DOHH2 (cell line): ENCODE data around the gene CCDC40.

ENCODE experiments used
- H3F3A ChIP-seq: fragments of 200-600 bp; sonication (generic), shearing (Covaris generic); 2 replicates; pipeline ENCODE4 v1.6.0; 2016; ENCODE audit warnings: antibody characterized with exemption, mild to moderate bottlenecking; ENCODE audit not compliant: control insufficient read depth, insufficient read depth
- H3K27ac ChIP-seq: fragments of 200-600 bp; sonication (generic); 2 replicates; pipeline ENCODE4 v1.5.1; 2014; ENCODE audit warnings: low read depth, mild to moderate bottlenecking, low read length, moderate library complexity
- H3K27me3 ChIP-seq: fragments of 200-600 bp; sonication (generic); 2 replicates; pipeline ENCODE4 v1.6.1; 2014; ENCODE audit warnings: mild to moderate bottlenecking, low read length, mixed read lengths; ENCODE audit not compliant: control insufficient read depth
- H3K36me3 ChIP-seq: fragments of 200-600 bp; sonication (generic); 2 replicates; pipeline ENCODE4 v1.6.1; 2014; ENCODE audit warnings: mild to moderate bottlenecking, low read length, moderate library complexity, mixed read lengths; ENCODE audit not compliant: control insufficient read depth
- H3K4me1 ChIP-seq: fragments of 200-600 bp; sonication (generic); 2 replicates; pipeline ENCODE4 v1.6.1; 2014; ENCODE audit warnings: mild to moderate bottlenecking, low read length, mixed read lengths; ENCODE audit not compliant: control insufficient read depth
- H3K4me2 ChIP-seq: fragments of 200-600 bp; sonication (generic); 2 replicates; pipeline ENCODE4 v1.6.0; 2014; ENCODE audit warnings: mild to moderate bottlenecking, low read length, moderate library complexity
- H3K4me3 ChIP-seq: fragments of 200-600 bp; sonication (generic); 2 replicates; pipeline ENCODE4 v1.5.1; 2014; ENCODE audit warnings: mild to moderate bottlenecking, low read length, mixed read lengths
- H3K79me2 ChIP-seq: fragments of 200-600 bp; sonication (generic); 2 replicates; pipeline ENCODE4 v1.6.1; 2014; ENCODE audit warnings: mild to moderate bottlenecking, low read length, mixed read lengths; ENCODE audit not compliant: control insufficient read depth
- H3K9me2 ChIP-seq: fragments of 200-600 bp; sonication (generic); replicated peaks from 2 replicates; pipeline ENCODE4 v1.6.1; 2014; ENCODE audit warnings: mild to moderate bottlenecking, low read length, mixed read lengths; ENCODE audit not compliant: control insufficient read depth
- H3K9me3 ChIP-seq: fragments of 200-600 bp; sonication (generic); 2 replicates; pipeline ENCODE4 v1.6.1; 2014; ENCODE audit warnings: antibody characterized with exemption, low read length, mixed read lengths; ENCODE audit not compliant: control insufficient read depth, insufficient read depth
- H4K20me1 ChIP-seq: fragments of 200-600 bp; sonication (generic); 2 replicates; pipeline ENCODE4 v1.6.0; 2014; ENCODE audit warnings: low read depth, mild to moderate bottlenecking, antibody characterized with exemption, low read length, moderate library complexity; ENCODE audit not compliant: control insufficient read depth, insufficient read depth
- CTCF ChIP-seq: fragments of 200-600 bp; sonication (generic); IDR thresholded peaks from one replicate; pipeline ENCODE4 v1.5.1; 2014; ENCODE audit warnings: antibody characterized with exemption, mild to moderate bottlenecking, low read depth, low read length; ENCODE audit not compliant: poor library complexity, severe bottlenecking
- EZH2phosphoT487 ChIP-seq: fragments of 200-600 bp; sonication (generic); IDR thresholded peaks from 2 replicates; pipeline ENCODE4 v1.6.1; 2017; ENCODE audit warnings: borderline replicate concordance, mild to moderate bottlenecking, antibody characterized with exemption, low read length, moderate library complexity, mixed read lengths

Gene CCDC40

GRCh38 chr17:80028030-80028429 is 8.4 kb upstream of the CCDC40 start:
- no peaks in the 10 kb centered on the region for H3K9me2 ChIP-seq
- no peaks in the 10 kb centered on the region for H3K36me3 ChIP-seq
- H3K27me3 ChIP-seq, result peaks cover 3% of the 10 kb centered on the region
- H3K9me3 ChIP-seq, result no peaks in the 10 kb centered on the region
- H3K4me2 ChIP-seq, result no peak overlapping the region
- H3K4me3 ChIP-seq, result no peak overlapping the region
- no peaks in the 10 kb centered on the region for H3K79me2 ChIP-seq
- TF ChIP-seq EZH2phosphoT487 (no peak), CTCF (no peak)
- H3K4me1 ChIP-seq, result no peaks in the 10 kb centered on the region
- H3F3A ChIP-seq, result no peaks in the 10 kb centered on the region
- no peak overlapping the region for H3K27ac ChIP-seq
- no peaks in the 10 kb centered on the region for H4K20me1 ChIP-seq

GRCh38 chr17:80029258-80029974 is 7.0 kb upstream of the CCDC40 start:
- peaks cover 13% of the 10 kb centered on the region for H3K27me3 ChIP-seq
- H3K4me2 ChIP-seq, result no peak overlapping the region
- no peaks in the 10 kb centered on the region for H3K9me2 ChIP-seq
- no peaks in the 10 kb centered on the region for H3K79me2 ChIP-seq
- H3F3A ChIP-seq, result no peaks in the 10 kb centered on the region
- H3K9me3 ChIP-seq, result no peaks in the 10 kb centered on the region
- no peak overlapping the region for H3K4me3 ChIP-seq
- no peaks in the 10 kb centered on the region for H4K20me1 ChIP-seq
- no peaks in the 10 kb centered on the region for H3K4me1 ChIP-seq
- H3K27ac ChIP-seq, result no peak overlapping the region
- no peaks in the 10 kb centered on the region for H3K36me3 ChIP-seq
- no peak for TF ChIP-seq EZH2phosphoT487
- TF ChIP-seq CTCF, result no peak

GRCh38 chr17:80030730-80031410 is 5.6 kb upstream of the CCDC40 start:
- TF ChIP-seq EZH2phosphoT487 (no peak), CTCF (no peak)
- no peaks in the 10 kb centered on the region for H3K79me2 ChIP-seq
- H4K20me1 ChIP-seq, result no peaks in the 10 kb centered on the region
- no peaks in the 10 kb centered on the region for H3K9me2 ChIP-seq
- H3F3A ChIP-seq, result no peaks in the 10 kb centered on the region
- H3K9me3 ChIP-seq, result no peaks in the 10 kb centered on the region
- H3K27me3 ChIP-seq, result peaks cover 23% of the 10 kb centered on the region
- no peak overlapping the region for H3K27ac ChIP-seq
- no peak overlapping the region for H3K4me3 ChIP-seq
- peaks cover 4% of the 10 kb centered on the region for H3K4me1 ChIP-seq
- H3K4me2 ChIP-seq, result no peak overlapping the region
- no peaks in the 10 kb centered on the region for H3K36me3 ChIP-seq
